H1 (cell line): ENCODE measurements around the gene TRIM60. TPM values are rescaled to one million over a fixed set of nuclear protein-coding genes. Genes with fewer than 3 reads are reported as not detected.

Experiments used
- NANOG ChIP-seq: IDR thresholded peaks from 2 replicates; pipeline ENCODE4 v1.6.1; 2011; ENCODE audit warnings: low read length, low read depth, mild to moderate bottlenecking, inconsistent platforms; ENCODE audit not compliant: insufficient read depth, poor library complexity, severe bottlenecking
- SP4 ChIP-seq: IDR thresholded peaks from 2 replicates; pipeline ENCODE4 v1.6.1; 2012; ENCODE audit warnings: low read length, inconsistent platforms
- polyA plus RNA-seq, 7 experiments: library from polyadenylated mRNA; depleted of rRNA in 3 of 7; stranded (reverse) in 5 of 7; unstranded in 2 of 7; fragments of >200 nt in 5 of 7; fragments of 200-250 nt in 2 of 7; gene quantifications; 1 replicate in 5 of 7; 2 replicates in 1 of 7; 4 replicates in 1 of 7; pipeline versions ENCODE4 v1.2.1 to v1.2.3, GENCODE V29; 2011 to 2013; ENCODE audit warnings: missing spikeins in 2 of 7, mixed read lengths in 2 of 7
- total RNA-seq: library from RNA; stranded (reverse); fragmentation: NEBNext Ultra II Directional; extraction: Animal tissue kit (Norgen Biotek cat#: 25700); gene quantifications from 2 replicates; pipeline ENCODE4 v1.2.1, GENCODE V29; 2021
- TF ChIP-seq, protein P1 (sequence below): fragments of 300-600 bp; sonication (generic); IDR thresholded peaks from 2 replicates; pipeline ENCODE4 v1.7.1; 2012; ENCODE audit warnings: low read length, moderate library complexity, mild to moderate bottlenecking, inconsistent platforms; ENCODE audit not compliant: insufficient replicate concordance

Gene TRIM60
- total and polyA plus RNA-seq, 2 of the 8 experiments (the other 6 are each of a cell fraction or from before 2014, with no cell fraction given) = not detected

DNA sequence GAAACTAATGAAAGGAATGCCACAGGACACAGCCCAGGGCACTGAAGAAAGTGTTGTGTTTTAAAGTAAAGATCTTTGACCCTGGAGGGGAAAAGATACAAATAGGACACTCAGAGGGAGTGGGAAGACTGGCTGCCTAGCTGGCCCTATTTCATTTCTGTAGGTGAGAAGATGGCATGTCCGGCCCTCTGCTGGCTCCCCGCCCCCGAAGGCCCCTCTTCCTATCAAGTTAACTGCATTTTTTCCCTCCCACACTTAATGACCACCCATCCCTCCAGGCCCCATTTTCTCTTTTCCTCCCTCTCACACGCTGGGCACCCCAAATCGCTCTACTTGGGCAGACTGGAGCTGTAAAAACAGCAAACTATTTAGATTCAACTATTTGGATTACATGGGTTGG, 16.4 kb downstream of the TRIM60 start (continued):
- TF ChIP-seq, protein P1, sequence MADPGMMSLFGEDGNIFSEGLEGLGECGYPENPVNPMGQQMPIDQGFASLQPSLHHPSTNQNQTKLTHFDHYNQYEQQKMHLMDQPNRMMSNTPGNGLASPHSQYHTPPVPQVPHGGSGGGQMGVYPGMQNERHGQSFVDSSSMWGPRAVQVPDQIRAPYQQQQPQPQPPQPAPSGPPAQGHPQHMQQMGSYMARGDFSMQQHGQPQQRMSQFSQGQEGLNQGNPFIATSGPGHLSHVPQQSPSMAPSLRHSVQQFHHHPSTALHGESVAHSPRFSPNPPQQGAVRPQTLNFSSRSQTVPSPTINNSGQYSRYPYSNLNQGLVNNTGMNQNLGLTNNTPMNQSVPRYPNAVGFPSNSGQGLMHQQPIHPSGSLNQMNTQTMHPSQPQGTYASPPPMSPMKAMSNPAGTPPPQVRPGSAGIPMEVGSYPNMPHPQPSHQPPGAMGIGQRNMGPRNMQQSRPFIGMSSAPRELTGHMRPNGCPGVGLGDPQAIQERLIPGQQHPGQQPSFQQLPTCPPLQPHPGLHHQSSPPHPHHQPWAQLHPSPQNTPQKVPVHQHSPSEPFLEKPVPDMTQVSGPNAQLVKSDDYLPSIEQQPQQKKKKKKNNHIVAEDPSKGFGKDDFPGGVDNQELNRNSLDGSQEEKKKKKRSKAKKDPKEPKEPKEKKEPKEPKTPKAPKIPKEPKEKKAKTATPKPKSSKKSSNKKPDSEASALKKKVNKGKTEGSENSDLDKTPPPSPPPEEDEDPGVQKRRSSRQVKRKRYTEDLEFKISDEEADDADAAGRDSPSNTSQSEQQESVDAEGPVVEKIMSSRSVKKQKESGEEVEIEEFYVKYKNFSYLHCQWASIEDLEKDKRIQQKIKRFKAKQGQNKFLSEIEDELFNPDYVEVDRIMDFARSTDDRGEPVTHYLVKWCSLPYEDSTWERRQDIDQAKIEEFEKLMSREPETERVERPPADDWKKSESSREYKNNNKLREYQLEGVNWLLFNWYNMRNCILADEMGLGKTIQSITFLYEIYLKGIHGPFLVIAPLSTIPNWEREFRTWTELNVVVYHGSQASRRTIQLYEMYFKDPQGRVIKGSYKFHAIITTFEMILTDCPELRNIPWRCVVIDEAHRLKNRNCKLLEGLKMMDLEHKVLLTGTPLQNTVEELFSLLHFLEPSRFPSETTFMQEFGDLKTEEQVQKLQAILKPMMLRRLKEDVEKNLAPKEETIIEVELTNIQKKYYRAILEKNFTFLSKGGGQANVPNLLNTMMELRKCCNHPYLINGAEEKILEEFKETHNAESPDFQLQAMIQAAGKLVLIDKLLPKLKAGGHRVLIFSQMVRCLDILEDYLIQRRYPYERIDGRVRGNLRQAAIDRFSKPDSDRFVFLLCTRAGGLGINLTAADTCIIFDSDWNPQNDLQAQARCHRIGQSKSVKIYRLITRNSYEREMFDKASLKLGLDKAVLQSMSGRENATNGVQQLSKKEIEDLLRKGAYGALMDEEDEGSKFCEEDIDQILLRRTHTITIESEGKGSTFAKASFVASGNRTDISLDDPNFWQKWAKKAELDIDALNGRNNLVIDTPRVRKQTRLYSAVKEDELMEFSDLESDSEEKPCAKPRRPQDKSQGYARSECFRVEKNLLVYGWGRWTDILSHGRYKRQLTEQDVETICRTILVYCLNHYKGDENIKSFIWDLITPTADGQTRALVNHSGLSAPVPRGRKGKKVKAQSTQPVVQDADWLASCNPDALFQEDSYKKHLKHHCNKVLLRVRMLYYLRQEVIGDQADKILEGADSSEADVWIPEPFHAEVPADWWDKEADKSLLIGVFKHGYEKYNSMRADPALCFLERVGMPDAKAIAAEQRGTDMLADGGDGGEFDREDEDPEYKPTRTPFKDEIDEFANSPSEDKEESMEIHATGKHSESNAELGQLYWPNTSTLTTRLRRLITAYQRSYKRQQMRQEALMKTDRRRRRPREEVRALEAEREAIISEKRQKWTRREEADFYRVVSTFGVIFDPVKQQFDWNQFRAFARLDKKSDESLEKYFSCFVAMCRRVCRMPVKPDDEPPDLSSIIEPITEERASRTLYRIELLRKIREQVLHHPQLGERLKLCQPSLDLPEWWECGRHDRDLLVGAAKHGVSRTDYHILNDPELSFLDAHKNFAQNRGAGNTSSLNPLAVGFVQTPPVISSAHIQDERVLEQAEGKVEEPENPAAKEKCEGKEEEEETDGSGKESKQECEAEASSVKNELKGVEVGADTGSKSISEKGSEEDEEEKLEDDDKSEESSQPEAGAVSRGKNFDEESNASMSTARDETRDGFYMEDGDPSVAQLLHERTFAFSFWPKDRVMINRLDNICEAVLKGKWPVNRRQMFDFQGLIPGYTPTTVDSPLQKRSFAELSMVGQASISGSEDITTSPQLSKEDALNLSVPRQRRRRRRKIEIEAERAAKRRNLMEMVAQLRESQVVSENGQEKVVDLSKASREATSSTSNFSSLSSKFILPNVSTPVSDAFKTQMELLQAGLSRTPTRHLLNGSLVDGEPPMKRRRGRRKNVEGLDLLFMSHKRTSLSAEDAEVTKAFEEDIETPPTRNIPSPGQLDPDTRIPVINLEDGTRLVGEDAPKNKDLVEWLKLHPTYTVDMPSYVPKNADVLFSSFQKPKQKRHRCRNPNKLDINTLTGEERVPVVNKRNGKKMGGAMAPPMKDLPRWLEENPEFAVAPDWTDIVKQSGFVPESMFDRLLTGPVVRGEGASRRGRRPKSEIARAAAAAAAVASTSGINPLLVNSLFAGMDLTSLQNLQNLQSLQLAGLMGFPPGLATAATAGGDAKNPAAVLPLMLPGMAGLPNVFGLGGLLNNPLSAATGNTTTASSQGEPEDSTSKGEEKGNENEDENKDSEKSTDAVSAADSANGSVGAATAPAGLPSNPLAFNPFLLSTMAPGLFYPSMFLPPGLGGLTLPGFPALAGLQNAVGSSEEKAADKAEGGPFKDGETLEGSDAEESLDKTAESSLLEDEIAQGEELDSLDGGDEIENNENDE = no peak
- no peak for TF ChIP-seq SP4
- TF ChIP-seq NANOG = no peak
